GM12872 (cell line): ENCODE results near the gene ATP6V1G3.

Source experiments
- CTCF ChIP-seq: IDR thresholded peaks from 3 replicates; pipeline ENCODE4 v1.5.1; 2011; ENCODE audit warnings: low read depth, mild to moderate bottlenecking, low read length, moderate library complexity; ENCODE audit not compliant: insufficient read depth

Gene ATP6V1G3

GRCh38 chr1:198490224-198490623 lies 50.3 kb downstream of the ATP6V1G3 start:
- TF ChIP-seq CTCF: no peak

GRCh38 chr1:198486903-198487302 lies 53.6 kb downstream of the ATP6V1G3 start:
- no peak for TF ChIP-seq CTCF

GRCh38 chr1:198483645-198484044 lies 56.8 kb downstream of the ATP6V1G3 start:
- no peak for TF ChIP-seq CTCF

GRCh38 chr1:198483006-198483405 lies 57.5 kb downstream of the ATP6V1G3 start:
- TF ChIP-seq CTCF: no peak

- no peak for TF ChIP-seq CTCF
Measured at GRCh38 chr1:198481661-198482060, 58.8 kb downstream of the ATP6V1G3 start.

GRCh38 chr1:198480876-198481275 lies 59.6 kb downstream of the ATP6V1G3 start:
- TF ChIP-seq CTCF: no peak
